Measurements from ENCODE around the gene RETREG3.

DNA sequence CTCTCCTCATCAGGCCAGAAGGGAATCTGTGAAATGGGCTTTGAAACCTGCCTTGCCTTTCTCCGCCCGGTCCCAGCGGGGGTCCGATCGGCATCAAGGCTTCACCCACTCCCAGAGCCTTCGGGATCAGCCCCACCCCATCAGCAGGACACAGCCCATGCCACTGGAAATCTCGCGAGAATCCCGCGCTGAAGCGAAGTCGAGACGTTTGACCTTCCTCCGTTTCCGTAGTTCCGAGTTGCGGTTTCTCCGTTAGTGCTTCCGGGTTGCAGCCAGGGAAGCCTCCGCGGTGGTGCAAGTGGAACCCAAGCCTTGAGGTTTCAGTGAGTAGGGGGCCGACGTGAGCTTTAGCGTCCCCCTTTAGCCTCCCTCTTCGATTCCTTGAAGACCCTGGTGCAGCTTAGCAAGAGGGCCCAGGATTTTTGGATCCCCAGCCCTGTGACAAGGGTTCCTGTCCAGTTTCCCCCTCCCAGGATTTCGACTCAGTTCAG is 47.2 kb downstream of the RETREG3 start, which contains the start of gene COASY:
- TF ChIP-seq, protein P1, sequence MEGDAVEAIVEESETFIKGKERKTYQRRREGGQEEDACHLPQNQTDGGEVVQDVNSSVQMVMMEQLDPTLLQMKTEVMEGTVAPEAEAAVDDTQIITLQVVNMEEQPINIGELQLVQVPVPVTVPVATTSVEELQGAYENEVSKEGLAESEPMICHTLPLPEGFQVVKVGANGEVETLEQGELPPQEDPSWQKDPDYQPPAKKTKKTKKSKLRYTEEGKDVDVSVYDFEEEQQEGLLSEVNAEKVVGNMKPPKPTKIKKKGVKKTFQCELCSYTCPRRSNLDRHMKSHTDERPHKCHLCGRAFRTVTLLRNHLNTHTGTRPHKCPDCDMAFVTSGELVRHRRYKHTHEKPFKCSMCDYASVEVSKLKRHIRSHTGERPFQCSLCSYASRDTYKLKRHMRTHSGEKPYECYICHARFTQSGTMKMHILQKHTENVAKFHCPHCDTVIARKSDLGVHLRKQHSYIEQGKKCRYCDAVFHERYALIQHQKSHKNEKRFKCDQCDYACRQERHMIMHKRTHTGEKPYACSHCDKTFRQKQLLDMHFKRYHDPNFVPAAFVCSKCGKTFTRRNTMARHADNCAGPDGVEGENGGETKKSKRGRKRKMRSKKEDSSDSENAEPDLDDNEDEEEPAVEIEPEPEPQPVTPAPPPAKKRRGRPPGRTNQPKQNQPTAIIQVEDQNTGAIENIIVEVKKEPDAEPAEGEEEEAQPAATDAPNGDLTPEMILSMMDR (IDR thresholded peaks at IDR 0.05; ENCODE audit: poor library complexity, severe bottlenecking): no peak
- TF ChIP-seq MXI1 (conservative IDR thresholded peaks at IDR 0.05; ENCODE audit: poor library complexity, severe bottlenecking) (peak; percentile 77), EP300 (conservative IDR thresholded peaks at IDR 0.05; ENCODE audit: poor library complexity, severe bottlenecking) (no peak), POLR2AphosphoS5 (IDR thresholded peaks at IDR 0.05) (peak; percentile 86), TAF1 (IDR thresholded peaks at IDR 0.05; ENCODE audit: low read depth) (peak; percentile 37), EZH2 (IDR thresholded peaks at IDR 0.05; ENCODE audit: borderline replicate concordance, insufficient read depth, low read length, poor library complexity, severe bottlenecking) (no peak), RAD21 (conservative IDR thresholded peaks at IDR 0.05) (no peak), SMC3 (conservative IDR thresholded peaks at IDR 0.05; ENCODE audit: poor library complexity) (peak; percentile 20)
- TF ChIP-seq, protein P2, sequence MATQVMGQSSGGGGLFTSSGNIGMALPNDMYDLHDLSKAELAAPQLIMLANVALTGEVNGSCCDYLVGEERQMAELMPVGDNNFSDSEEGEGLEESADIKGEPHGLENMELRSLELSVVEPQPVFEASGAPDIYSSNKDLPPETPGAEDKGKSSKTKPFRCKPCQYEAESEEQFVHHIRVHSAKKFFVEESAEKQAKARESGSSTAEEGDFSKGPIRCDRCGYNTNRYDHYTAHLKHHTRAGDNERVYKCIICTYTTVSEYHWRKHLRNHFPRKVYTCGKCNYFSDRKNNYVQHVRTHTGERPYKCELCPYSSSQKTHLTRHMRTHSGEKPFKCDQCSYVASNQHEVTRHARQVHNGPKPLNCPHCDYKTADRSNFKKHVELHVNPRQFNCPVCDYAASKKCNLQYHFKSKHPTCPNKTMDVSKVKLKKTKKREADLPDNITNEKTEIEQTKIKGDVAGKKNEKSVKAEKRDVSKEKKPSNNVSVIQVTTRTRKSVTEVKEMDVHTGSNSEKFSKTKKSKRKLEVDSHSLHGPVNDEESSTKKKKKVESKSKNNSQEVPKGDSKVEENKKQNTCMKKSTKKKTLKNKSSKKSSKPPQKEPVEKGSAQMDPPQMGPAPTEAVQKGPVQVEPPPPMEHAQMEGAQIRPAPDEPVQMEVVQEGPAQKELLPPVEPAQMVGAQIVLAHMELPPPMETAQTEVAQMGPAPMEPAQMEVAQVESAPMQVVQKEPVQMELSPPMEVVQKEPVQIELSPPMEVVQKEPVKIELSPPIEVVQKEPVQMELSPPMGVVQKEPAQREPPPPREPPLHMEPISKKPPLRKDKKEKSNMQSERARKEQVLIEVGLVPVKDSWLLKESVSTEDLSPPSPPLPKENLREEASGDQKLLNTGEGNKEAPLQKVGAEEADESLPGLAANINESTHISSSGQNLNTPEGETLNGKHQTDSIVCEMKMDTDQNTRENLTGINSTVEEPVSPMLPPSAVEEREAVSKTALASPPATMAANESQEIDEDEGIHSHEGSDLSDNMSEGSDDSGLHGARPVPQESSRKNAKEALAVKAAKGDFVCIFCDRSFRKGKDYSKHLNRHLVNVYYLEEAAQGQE (IDR thresholded peaks at IDR 0.05; ENCODE audit: borderline replicate concordance): no peak

All from neural cell (in vitro differentiated cells).